HG02678 (cell line): Measurements from ENCODE around the gene PHACTR2.
"Not testable (repeated sequence)": the region's sequence is repeated elsewhere in the genome, so short reads cannot be mapped to it uniquely, and the experiment has no call there.

ENCODE experiments used
- ATAC-seq: cut with Tn5 transposase; IDR thresholded peaks from one replicate; pipeline ENCODE4 v1.9.1; 2021; ENCODE audit warnings: mild to moderate bottlenecking, moderate library complexity; ENCODE audit not compliant: unreplicated experiment

Gene PHACTR2

DNA sequence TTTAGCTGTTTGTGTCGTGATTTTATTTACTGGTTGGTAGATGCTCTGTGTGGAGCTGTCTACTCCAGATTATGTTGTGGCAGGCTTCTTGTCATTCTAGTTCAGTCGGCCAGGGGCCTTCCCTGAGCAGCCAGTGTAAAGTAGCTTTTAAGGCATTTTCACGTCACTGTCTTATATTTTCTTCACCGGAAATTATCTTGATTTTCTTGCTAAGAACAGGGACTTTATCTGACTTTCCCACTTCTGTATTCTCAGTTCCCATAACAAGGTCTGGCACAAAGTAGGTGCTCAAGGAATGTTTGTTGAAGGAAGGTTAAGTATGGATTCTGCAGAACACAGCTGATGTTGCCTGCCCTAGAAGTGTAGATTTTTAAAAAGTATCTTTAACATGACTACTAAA is 166.2 kb downstream of the PHACTR2 start:
- no peak for ATAC-seq

GRCh38 chr6:143845033-143845432 is 167.3 kb downstream of the PHACTR2 start:
- no peak for ATAC-seq

- not testable (repeated sequence) for ATAC-seq
Observed at GRCh38 chr6:143851706-143852105, 173.9 kb downstream of the PHACTR2 start.

DNA sequence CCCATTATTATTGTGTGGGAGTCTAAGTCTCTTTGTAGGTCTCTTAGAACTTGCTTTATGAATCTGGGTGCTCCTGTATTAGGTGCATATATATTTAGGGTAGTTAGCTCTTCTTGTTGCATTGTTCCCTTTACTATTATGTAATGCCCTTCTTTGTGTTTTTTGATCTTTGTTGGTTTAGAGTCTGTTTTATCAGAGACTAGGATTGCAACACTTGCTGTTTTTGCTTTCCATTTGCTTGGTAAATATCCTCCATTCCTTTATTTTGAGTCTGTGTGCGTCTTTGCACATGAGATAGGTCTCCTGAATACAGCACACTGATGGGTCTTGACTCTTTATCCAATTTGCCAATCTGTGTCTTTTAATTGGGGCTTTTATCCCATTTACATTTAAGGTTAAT is 177.3 kb downstream of the PHACTR2 start:
- not testable (repeated sequence) for ATAC-seq

DNA sequence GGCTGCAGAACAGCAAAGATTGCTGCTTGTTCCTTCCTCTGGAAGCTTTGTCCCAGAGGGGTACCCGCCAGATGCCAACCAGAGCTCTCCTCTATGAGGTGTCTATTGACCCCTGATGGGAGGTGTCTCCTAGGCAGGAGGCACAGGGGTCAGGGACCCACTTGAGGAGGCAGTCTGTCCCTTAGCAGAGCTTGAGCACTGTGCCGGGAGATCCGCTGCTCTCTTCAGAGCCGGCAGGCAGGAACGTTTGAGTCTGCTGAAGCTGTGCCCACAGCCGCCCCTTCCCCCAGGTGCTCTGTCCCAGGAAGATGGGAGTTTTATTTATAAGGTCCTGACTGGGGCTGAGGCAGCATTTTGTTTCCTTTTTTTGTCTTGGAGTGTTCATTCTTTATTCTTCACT is 179.0 kb downstream of the PHACTR2 start:
- not testable (repeated sequence) for ATAC-seq

GRCh38 chr6:143857651-143858050 is 179.9 kb downstream of the PHACTR2 start:
- ATAC-seq: no peak

GRCh38 chr6:143859891-143860660 is 182.3 kb downstream of the PHACTR2 start:
- no peak for ATAC-seq

DNA sequence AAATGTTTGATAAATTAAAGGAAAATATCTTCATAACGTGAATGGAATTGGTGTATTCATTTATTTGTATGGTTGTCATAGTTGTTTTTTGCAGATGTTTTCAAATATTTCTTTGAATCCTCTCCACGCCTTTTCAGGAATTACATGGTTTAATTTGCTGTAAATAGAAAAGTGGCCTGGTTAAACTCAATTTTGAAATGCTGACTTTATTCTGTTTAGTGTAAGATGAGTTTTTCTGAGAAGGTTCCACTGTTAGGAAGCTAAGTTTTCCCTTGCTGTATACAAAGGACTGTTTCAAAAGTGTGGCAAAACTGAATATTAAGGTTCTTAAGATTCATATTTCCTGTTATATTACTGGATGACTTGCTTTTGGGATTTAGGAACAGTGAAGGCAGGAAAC is 186.0 kb downstream of the PHACTR2 start:
- ATAC-seq: no peak

- ATAC-seq: no peak
Observed at GRCh38 chr6:143864234-143864633, 186.5 kb downstream of the PHACTR2 start, which contains the start of gene ZC2HC1B. Gene ZC2HC1B (plus strand): TSS chr6:143864474. CDS start chr6:143864540, 66 bp downstream.

- no peak for ATAC-seq
Observed at GRCh38 chr6:143867236-143867635, 189.5 kb downstream of the PHACTR2 start.

GRCh38 chr6:143868808-143869207 is 191.0 kb downstream of the PHACTR2 start:
- ATAC-seq: not testable (repeated sequence)

DNA sequence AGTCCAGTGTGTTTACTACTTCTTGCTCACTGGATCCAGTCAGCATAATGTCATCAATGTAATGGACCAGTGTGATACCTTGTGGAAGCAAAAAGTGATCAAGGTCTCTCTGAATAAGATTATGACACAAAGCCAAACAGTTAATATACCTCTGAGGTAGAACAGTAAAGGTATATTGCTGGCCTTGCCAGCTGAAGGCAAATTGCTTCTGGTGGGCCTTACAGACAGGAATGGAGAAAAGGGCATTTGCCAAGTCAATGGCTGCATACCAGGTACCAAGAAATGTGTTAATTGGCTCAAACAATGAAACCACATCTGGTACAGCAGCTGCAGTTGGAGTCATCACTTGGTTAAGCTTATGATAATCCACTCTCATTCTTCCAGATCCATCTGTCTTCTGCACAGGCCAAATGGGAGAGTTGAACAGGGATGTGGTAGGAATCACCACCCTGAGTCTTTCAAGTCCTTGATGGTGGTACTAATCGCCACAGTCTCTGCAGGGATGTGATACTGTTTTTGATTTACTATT is 193.5 kb downstream of the PHACTR2 start:
- ATAC-seq: not testable (repeated sequence)

GRCh38 chr6:143872201-143872600 is 194.4 kb downstream of the PHACTR2 start:
- peak; percentile 100 for ATAC-seq

GRCh38 chr6:143873600-143873999 is 195.8 kb downstream of the PHACTR2 start:
- not testable (repeated sequence) for ATAC-seq

DNA sequence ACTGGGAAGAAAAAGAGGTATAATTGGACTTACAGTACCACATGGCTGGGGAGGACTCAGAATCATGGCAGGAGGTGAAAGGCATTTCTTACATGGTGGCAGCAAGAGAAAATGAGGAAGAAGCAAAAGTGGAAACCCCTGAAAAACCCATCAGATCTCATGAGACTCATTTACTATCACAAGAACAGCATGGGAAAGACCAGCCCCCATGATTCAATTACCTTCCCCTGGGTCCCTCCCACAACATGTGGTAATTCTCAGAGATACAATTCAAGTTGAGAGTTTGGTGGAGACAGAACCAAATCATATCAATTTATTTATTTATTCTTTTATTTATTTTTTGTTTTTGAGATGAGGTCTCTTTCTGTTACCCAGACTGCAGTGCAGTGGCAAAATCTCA is 196.7 kb downstream of the PHACTR2 start:
- ATAC-seq: not testable (repeated sequence)

DNA sequence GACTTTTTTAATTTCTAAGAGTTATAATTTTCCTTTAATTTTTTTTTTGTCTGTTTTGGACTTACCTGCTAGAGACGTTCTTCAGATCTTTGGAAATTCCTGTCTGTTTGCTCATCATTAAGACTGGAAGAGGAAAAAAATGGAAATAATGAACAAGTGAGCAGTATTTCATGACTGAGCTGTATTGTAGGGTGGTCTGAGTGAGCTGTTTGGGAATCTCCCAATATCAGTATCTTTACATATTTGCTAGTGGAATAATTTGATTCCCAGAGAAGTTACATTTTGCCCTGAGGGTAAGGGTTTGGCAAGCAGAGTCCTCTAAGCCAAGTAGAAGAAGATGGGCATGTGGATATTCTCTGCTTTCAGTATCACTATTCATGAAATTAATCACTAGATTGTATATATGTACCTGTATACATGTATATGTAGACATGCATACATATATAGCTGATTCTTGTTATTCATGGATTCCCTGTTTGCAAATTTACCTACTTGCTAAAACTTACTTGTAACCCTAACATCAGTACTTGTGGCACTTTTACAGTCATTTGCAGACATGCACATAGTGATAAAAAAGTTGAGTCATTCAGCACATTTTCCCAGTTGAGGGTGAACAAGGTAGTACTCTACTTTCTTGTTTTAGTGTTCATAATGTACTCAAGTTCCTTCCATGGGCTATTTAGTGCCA is 200.0 kb downstream of the PHACTR2 start:
- ATAC-seq: no peak

- ATAC-seq: no peak
Observed at GRCh38 chr6:143878272-143878760, 200.6 kb downstream of the PHACTR2 start.

- ATAC-seq: no peak
Observed at GRCh38 chr6:143880412-143880811, 202.6 kb downstream of the PHACTR2 start.
